22Rv1 (cell line): ENCODE data around the gene SLC5A11.
A peak's percentile ranks its signal among the peaks of the same experiment; 100 is the strongest.

Experiments
- H3K27ac ChIP-seq: fragments of 450-650 bp; 2 replicates; pipeline ENCODE4 v1.5.1; 2017
- ZFX ChIP-seq: fragments of 450-650 bp; IDR thresholded peaks from 2 replicates; pipeline ENCODE4 v1.6.1; 2017; ENCODE audit warnings: antibody characterized with exemption, borderline replicate concordance
- TF ChIP-seq, protein P1 (sequence below): fragments of 450-650 bp; IDR thresholded peaks from 2 replicates; pipeline ENCODE4 v1.5.1; 2017; ENCODE audit warnings: mild to moderate bottlenecking

The SLC5A11 gene

DNA sequence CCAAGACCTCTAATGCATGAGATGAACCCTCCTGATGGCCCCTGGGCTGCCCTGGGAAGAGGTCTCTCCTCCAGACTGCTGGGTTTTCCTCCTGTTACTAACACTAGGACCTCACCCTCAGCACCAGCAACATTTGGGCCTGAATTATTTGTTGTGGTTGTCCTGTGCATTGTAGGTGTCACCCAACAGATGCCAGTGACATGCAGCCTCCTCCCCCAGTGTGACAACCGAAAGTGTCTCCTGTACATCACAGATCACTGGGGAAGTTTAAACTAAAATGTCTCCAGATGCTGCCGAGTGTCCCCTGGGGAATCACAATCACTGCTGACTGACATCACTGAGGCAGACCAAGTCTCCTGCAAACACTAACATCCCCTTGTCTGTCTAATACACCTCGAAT is 74.8 kb downstream of the SLC5A11 start:
- H3K27ac ChIP-seq, result no peak overlapping the region
- TF ChIP-seq, protein P1, sequence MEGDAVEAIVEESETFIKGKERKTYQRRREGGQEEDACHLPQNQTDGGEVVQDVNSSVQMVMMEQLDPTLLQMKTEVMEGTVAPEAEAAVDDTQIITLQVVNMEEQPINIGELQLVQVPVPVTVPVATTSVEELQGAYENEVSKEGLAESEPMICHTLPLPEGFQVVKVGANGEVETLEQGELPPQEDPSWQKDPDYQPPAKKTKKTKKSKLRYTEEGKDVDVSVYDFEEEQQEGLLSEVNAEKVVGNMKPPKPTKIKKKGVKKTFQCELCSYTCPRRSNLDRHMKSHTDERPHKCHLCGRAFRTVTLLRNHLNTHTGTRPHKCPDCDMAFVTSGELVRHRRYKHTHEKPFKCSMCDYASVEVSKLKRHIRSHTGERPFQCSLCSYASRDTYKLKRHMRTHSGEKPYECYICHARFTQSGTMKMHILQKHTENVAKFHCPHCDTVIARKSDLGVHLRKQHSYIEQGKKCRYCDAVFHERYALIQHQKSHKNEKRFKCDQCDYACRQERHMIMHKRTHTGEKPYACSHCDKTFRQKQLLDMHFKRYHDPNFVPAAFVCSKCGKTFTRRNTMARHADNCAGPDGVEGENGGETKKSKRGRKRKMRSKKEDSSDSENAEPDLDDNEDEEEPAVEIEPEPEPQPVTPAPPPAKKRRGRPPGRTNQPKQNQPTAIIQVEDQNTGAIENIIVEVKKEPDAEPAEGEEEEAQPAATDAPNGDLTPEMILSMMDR, result no peak
- no peak for TF ChIP-seq ZFX

DNA sequence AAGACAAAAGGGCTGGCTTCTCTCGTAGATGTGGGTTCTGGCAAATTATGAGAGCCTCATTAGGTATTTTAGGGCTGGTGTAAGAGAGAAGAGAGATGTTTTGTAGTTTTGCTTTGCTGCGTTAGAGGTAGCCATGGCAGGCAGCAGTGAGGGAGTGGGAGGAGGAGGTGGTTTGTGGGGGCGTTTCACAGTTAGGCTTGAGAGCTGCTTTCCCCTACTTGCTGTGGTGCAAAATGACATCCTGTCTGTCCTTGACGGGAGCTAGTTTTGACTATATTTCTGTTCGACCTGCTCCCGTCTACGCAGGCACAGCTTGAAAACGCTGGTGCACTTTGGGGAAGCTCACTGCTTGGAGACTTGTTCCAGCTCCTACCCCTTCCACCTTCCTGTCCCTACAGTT is 75.5 kb downstream of the SLC5A11 start:
- no peak overlapping the region for H3K27ac ChIP-seq
- TF ChIP-seq, protein P1, result no peak
- no peak for TF ChIP-seq ZFX

DNA sequence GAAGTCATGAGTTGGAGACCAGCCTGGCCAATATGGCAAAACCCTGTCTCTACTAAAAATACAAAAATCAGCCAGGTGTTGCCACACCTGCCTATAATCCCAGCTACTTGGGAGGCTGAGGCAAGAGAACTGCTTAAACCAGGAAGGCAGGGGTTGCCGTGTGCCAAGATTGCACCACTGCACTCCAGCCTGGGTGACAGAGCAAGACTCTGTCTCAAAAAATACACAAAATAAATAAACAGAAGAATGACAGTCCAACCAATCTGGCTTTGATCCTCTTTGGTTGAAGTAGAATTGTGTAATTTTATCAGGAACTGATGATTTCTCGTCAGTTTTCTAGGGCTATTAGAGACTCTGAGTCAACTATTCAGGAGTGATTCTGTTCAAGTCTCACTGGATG is 79.4 kb downstream of the SLC5A11 start:
- no peak for TF ChIP-seq ZFX
- TF ChIP-seq, protein P1, result no peak

DNA sequence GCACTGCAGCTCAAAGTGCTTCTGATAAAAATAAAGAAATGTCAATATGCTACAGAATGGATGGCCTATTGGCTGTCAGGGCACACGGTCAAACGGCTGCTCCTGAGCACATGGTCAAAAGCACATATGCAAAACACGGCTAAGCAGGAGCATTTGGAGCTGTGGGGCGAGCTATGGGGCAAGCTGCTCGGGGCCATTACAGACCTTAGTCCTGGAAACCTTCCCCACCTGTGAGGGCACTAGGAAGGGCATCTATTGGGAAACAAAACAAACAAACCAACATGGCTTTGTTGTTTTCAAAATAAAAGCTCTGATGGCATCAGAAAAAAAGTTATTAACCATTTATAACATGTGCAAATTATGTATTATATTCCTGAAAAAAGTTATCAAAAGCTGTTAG is 83.6 kb downstream of the SLC5A11 start:
- no peak for TF ChIP-seq ZFX
- TF ChIP-seq, protein P1, result no peak

More for the DNA sequence above, 79.4 kb downstream of the SLC5A11 start:
- H3K27ac ChIP-seq, result no peak overlapping the region

DNA sequence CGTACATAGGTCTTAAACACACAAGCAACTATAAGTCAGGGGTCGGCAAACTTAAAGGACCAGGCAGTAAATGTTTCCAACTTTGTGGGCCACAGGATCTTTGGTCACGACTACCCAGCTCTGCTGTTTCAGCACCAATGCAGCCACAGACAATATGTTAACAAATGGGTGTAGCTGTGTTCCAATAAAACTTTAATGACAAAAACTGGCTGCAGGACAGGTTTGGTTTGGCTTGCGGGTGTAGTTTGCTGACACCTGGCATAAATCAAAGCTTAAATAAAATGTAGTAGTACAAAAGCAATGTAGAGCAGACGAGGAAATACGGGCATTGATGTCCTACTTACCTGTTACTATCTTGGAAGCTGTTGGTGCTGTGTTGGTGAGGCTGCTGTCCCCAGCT is 84.7 kb downstream of the SLC5A11 start:
- TF ChIP-seq ZFX, result no peak
- TF ChIP-seq, protein P1, result no peak
- 0 out of 2 replicates have a peak overlapping the region, but pooled peaks have one; percentile 18 for H3K27ac ChIP-seq

More for the DNA sequence above, 83.6 kb downstream of the SLC5A11 start:
- H3K27ac ChIP-seq, result no peak overlapping the region

DNA sequence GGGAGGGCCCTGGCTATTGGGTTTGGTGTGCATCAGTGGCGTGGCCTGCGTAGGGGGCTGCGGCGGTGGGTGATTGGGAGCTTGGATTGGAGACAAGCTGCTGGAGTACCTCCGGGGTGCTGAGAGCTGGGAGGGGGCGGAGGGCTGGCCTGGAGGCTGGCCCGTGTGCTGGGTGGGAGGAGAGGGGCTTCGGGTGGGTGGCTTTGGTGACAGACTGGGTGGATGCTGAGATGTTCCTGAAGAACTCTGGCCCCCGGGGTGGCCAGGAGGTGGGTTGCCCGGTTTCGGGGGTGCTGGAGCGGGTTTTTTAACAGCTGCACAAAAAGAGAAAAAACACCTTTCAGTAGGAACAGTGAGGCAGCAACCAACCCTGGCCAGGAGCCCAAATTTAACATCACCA is 85.3 kb downstream of the SLC5A11 start:
- no peak overlapping the region for H3K27ac ChIP-seq
- no peak for TF ChIP-seq ZFX
- TF ChIP-seq, protein P1, result no peak

DNA sequence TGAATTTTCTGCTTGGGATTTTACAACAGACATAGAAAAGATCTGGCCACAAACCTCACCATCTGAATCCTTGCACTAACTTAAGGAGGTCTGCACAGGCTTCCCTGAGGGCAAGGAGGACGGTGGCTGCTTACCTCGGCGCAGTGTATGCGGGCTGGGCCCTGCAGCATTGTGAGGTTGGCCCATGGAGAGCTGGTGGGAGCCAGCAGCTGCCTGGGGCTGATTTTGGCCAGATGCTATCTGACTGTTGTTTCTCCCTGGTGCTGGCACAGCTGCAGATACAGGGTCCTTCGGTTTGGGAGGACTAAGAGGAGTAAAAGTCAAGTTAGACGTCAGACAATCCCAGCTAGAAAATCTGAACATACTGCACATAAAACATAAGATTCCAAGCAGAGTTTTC is 89.6 kb downstream of the SLC5A11 start:
- TF ChIP-seq, protein P1, result no peak
- H3K27ac ChIP-seq, result peak overlapping the region; percentile 61
